HEK293 (cell line): ENCODE results near the gene TTLL10.

Experiments
- CTCF ChIA-PET: fragments of 350-600 bp; formaldehyde crosslinking; extraction: SDS; loops from one replicate; lab custom pipeline; 2021; ENCODE audit warnings: antibody characterized with exemption; lab: Yijun Ruan, JAX
- POLR2A ChIA-PET: fragments of 300-600 bp; formaldehyde crosslinking; extraction: SDS; loops from one replicate; lab custom pipeline; 2020; ENCODE audit warnings: antibody characterized with exemption, inconsistent platforms; lab: Yijun Ruan, JAX
- H3K27ac ChIP-seq: fragments of 200-500 bp; sonication (Bioruptor generic); 2 replicates; pipeline ENCODE4 v1.5.1; 2014; ENCODE audit warnings: low read depth, low read length, control low read depth, inconsistent platforms; ENCODE audit errors: extremely low read depth
- H3K36me3 ChIP-seq, 2 experiments: fragments of 200-500 bp in 1 of 2; sonication (Bioruptor generic) in 1 of 2; 1 replicate in 1 of 2; 2 replicates in 1 of 2; pipeline ENCODE4 v1.5.1; 2014 to 2017; ENCODE audit warnings: inconsistent platforms in 2 of 2, low read length in 2 of 2; ENCODE audit not compliant: control insufficient read depth in 2 of 2, insufficient read depth in 1 of 2
- H3K4me1 ChIP-seq: fragments of 200-500 bp; sonication (Bioruptor generic); 2 replicates; pipeline ENCODE4 v1.5.1; 2014; ENCODE audit warnings: mild to moderate bottlenecking, low read length, inconsistent platforms; ENCODE audit not compliant: control insufficient read depth, insufficient read depth
- H3K4me3 ChIP-seq: 2 replicates; pipeline ENCODE4 v1.5.1; 2011; ENCODE audit warnings: low read depth, mild to moderate bottlenecking, control low read depth, low read length, moderate library complexity
- H3K9me3 ChIP-seq: fragments of 200-500 bp; sonication (Bioruptor generic); 2 replicates; pipeline ENCODE4 v1.5.1; 2014; ENCODE audit warnings: low read depth, low read length, inconsistent platforms; ENCODE audit not compliant: control insufficient read depth, insufficient read depth
- GLIS1 ChIP-seq: fragments of 450-650 bp; formaldehyde crosslinking; IDR thresholded peaks from 2 replicates; pipeline ENCODE4 v1.5.1; 2016; ENCODE audit warnings: missing biosample characterization, missing genetic modification characterization
- GLIS2 ChIP-seq: fragments of 450-650 bp; formaldehyde crosslinking; IDR thresholded peaks from 2 replicates; pipeline ENCODE4 v1.5.1; 2016; ENCODE audit warnings: missing biosample characterization, missing genetic modification characterization
- OVOL3 ChIP-seq: fragments of 450-650 bp; formaldehyde crosslinking; IDR thresholded peaks from 2 replicates; pipeline ENCODE4 v1.5.1; 2016; ENCODE audit warnings: missing biosample characterization, missing genetic modification characterization
- SP7 ChIP-seq: fragments of 450-650 bp; formaldehyde crosslinking; IDR thresholded peaks from 2 replicates; pipeline ENCODE4 v1.5.1; 2016; ENCODE audit warnings: missing biosample characterization, missing genetic modification characterization
- TSHZ1 ChIP-seq: fragments of 450-650 bp; formaldehyde crosslinking; IDR thresholded peaks from 2 replicates; pipeline ENCODE4 v1.5.1; 2016; ENCODE audit warnings: missing biosample characterization, missing genetic modification characterization, borderline replicate concordance
- ZBTB10 ChIP-seq: fragments of 450-650 bp; formaldehyde crosslinking; IDR thresholded peaks from 2 replicates; pipeline ENCODE4 v1.5.1; 2016; ENCODE audit warnings: missing biosample characterization, missing genetic modification characterization
- ZBTB49 ChIP-seq: fragments of 450-650 bp; formaldehyde crosslinking; IDR thresholded peaks from 2 replicates; pipeline ENCODE4 v1.5.1; 2016; ENCODE audit warnings: missing biosample characterization, missing genetic modification characterization, low read depth
- ZEB2 ChIP-seq: fragments of 450-650 bp; formaldehyde crosslinking; IDR thresholded peaks from 2 replicates; pipeline ENCODE4 v1.5.1; 2016; ENCODE audit warnings: missing biosample characterization, missing genetic modification characterization
- ZNF121 ChIP-seq: fragments of 450-650 bp; formaldehyde crosslinking; IDR thresholded peaks from 2 replicates; pipeline ENCODE4 v1.5.1; 2016; ENCODE audit warnings: missing biosample characterization, missing genetic modification characterization
- ZNF146 ChIP-seq: fragments of 450-650 bp; formaldehyde crosslinking; IDR thresholded peaks from 2 replicates; pipeline ENCODE4 v1.5.1; 2016; ENCODE audit warnings: missing biosample characterization, missing genetic modification characterization
- ZNF18 ChIP-seq: fragments of 450-650 bp; formaldehyde crosslinking; IDR thresholded peaks from 2 replicates; pipeline ENCODE4 v1.5.1; 2016; ENCODE audit warnings: missing biosample characterization, missing genetic modification characterization
- ZNF19 ChIP-seq: fragments of 450-650 bp; formaldehyde crosslinking; IDR thresholded peaks from 2 replicates; pipeline ENCODE4; 2016; ENCODE audit warnings: missing biosample characterization, missing genetic modification characterization, low read depth
- ZNF302 ChIP-seq: fragments of 450-650 bp; formaldehyde crosslinking; IDR thresholded peaks from 2 replicates; pipeline ENCODE4 v1.5.1; 2016; ENCODE audit warnings: missing biosample characterization, missing genetic modification characterization, low read depth
- ZNF433 ChIP-seq: fragments of 450-650 bp; formaldehyde crosslinking; IDR thresholded peaks from 2 replicates; pipeline ENCODE4 v1.5.1; 2016; ENCODE audit warnings: missing biosample characterization, missing genetic modification characterization, low read depth
- ZNF558 ChIP-seq: fragments of 450-650 bp; formaldehyde crosslinking; IDR thresholded peaks from 2 replicates; pipeline ENCODE4 v1.5.1; 2016; ENCODE audit warnings: missing biosample characterization, missing genetic modification characterization
- TF ChIP-seq, protein P1 (sequence below): IDR thresholded peaks from 2 replicates; pipeline ENCODE4 v1.6.1; 2011; ENCODE audit warnings: mild to moderate bottlenecking, low read depth, low read length, borderline replicate concordance

Gene TTLL10

GRCh38 chr1:1204425-1204920 is 30.8 kb downstream of the TTLL10 start:
- no peaks in the 10 kb centered on the region for H3K36me3 ChIP-seq
- CTCF ChIA-PET: interaction anchor here (0.7 to 0.9 kb wide), 2 partner anchors 82 to 142 kb away, joined by 3 to 6 read pairs; no protein-coding TSS in a partner anchor
- H3K4me3 ChIP-seq: no peak overlapping the region
- no peak overlapping the region for H3K27ac ChIP-seq
- no peak for TF ChIP-seq TSHZ1 (tag by site-specific recombination)
- TF ChIP-seq ZNF433 (tag by site-specific recombination): no peak
- TF ChIP-seq ZNF302 (tag by site-specific recombination): no peak
- TF ChIP-seq ZNF558 (tag by site-specific recombination): no peak
- POLR2A ChIA-PET: interaction anchor here (0.6 kb wide), 1 partner anchor 69 kb away, joined by 5 read pairs; the partner anchor contains the start of gene UBE2J2
- peaks cover 3% of the 10 kb centered on the region; the same call in 1 of the 2 replicates for H3K4me1 ChIP-seq
- no peaks in the 10 kb centered on the region for H3K9me3 ChIP-seq

DNA sequence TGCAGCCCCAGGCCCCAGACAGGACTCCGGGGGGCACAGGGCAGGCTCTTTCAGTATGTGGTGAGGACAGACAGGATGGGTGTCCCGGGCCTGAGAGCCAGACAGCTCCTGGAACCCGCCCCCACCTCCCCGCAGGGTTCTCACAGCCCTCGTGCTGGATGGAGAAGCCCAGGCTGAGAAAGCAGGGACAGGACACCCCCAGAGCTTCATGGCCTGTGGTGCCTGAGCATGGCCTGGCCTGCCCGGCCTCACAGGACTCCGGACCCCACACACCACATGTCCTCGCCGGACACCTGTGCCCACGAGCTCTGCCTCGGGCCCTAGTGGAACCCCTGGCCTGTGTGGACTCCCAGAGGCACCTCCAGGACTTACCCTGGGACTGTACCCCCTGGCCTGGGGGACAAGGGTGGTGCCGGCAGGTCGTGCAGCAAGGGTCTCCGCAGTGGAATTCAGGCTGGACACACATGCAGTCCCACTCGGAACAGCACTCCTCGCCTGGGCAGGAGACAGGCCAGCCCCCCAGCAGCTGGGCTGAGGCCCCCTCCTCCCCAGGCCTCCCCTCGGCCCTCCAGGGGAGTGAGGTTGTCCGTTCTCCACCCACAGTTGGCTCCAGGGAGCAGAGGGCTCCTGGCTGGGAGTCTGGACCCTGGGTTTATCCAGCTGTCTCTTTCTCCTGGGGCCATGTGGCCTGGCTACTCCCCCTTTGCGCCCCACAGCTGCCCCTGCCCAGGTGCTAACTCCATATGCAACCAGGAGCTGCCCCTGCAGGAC is 31.5 kb downstream of the TTLL10 start:
- Histone ChIP-seq H3K36me3 (no peaks in the 10 kb centered on the region), H3K4me1 (peaks cover 3% of the 10 kb centered on the region; the same call in 1 of the 2 replicates), H3K9me3 (no peaks in the 10 kb centered on the region), H3K4me3 (no peak overlapping the region), H3K27ac (no peak overlapping the region)
- POLR2A ChIA-PET: no interaction called here
- CTCF ChIA-PET: interaction anchor here (0.7 to 0.9 kb wide), 2 partner anchors 83 to 142 kb away, joined by 3 to 6 read pairs; no protein-coding TSS in a partner anchor
- TF ChIP-seq ZNF18 (tag by site-specific recombination) (no peak), GLIS2 (tag by site-specific recombination) (peak; percentile 71), ZNF146 (no peak), SP7 (no peak), GLIS1 (tag by site-specific recombination) (peak; percentile 96), OVOL3 (tag by site-specific recombination) (no peak), ZEB2 (tag by site-specific recombination) (no peak), ZBTB10 (tag by site-specific recombination) (0 out of 2 replicates have a peak, but pooled peaks have one; percentile 29), ZNF121 (no peak), ZBTB49 (tag by site-specific recombination) (no peak), ZNF19 (no peak)
- TF ChIP-seq, protein P1, sequence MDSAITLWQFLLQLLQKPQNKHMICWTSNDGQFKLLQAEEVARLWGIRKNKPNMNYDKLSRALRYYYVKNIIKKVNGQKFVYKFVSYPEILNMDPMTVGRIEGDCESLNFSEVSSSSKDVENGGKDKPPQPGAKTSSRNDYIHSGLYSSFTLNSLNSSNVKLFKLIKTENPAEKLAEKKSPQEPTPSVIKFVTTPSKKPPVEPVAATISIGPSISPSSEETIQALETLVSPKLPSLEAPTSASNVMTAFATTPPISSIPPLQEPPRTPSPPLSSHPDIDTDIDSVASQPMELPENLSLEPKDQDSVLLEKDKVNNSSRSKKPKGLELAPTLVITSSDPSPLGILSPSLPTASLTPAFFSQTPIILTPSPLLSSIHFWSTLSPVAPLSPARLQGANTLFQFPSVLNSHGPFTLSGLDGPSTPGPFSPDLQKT: no peak
